Measurements from ENCODE around the gene ETV6. TPM values are rescaled to one million over a fixed set of nuclear protein-coding genes. Genes with fewer than 3 reads are reported as not detected.

Gene ETV6
- polyA plus RNA-seq, 3 donors = 6.8 to 45.1 (median 11.7) TPM

DNA sequence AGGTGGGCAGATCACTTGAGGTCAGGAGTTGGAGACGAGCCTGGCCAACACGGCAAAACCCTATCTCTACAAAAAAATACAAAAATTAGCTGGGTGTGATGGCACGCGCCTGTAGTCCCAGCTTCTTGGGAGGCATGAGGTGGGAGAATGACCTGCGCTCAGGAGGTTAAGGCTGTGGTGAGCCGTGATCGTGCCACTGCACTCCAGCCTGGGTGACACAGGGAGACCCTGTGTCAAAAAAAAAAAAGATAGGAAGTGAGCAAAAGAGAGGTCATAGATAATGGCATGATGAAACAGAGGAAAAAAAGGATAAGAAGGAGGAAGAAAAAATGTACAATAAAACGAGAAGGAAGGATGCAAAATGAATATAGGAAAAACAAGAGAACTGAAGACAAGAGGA lies 159.5 kb downstream of the ETV6 start:
- H3K4me1 ChIP-seq (ENCODE audit: control insufficient read depth in 1 of 2, insufficient read depth in 2 of 2, low read length in 2 of 2) = peaks cover 62 to 72% of the 10 kb centered on the region in 2 donors
- WGBS (ENCODE audit: insufficient coverage) = 68% methylated on average over 5 of the region's 8 CpGs
- Mint-ChIP-seq H3K36me3 (peaks cover 26% of the 10 kb centered on the region in 2 donors), H3K4me3 (peak overlapping the region; percentile 3 to 66), H3K4me1 (peaks cover 81% of the 10 kb centered on the region), H3K27ac (peak overlapping the region; percentile 92 to 98 (median 95)), H3K27me3 (ENCODE audit: low read depth in 3 of 3) (peaks cover 0 to 2% (median 0%) of the 10 kb centered on the region in 3 donors), H3K9me3 (no peaks in the 10 kb centered on the region)
- intact Hi-C loops (cut with micrococcal nuclease) = no loop called here
- no peak overlapping the region for H2AFZ ChIP-seq (ENCODE audit: insufficient read depth, low read depth, low read length, poor library complexity, severe bottlenecking)
- no peaks in the 10 kb centered on the region for H3K27me3 ChIP-seq (ENCODE audit: control insufficient read depth in 2 of 2, insufficient read depth in 2 of 2, low read length in 2 of 2)
- H3K36me3 ChIP-seq (replicated peaks in 1 of 2; ENCODE audit: control insufficient read depth in 1 of 2, insufficient read depth in 2 of 2, low read length in 2 of 2) = no peaks in the 10 kb centered on the region
- H3K4me2 ChIP-seq (replicated peaks; ENCODE audit: extremely low read depth, low read length, poor library complexity, severe bottlenecking) = peak overlapping the region; percentile 71
- TF ChIP-seq, protein P1, sequence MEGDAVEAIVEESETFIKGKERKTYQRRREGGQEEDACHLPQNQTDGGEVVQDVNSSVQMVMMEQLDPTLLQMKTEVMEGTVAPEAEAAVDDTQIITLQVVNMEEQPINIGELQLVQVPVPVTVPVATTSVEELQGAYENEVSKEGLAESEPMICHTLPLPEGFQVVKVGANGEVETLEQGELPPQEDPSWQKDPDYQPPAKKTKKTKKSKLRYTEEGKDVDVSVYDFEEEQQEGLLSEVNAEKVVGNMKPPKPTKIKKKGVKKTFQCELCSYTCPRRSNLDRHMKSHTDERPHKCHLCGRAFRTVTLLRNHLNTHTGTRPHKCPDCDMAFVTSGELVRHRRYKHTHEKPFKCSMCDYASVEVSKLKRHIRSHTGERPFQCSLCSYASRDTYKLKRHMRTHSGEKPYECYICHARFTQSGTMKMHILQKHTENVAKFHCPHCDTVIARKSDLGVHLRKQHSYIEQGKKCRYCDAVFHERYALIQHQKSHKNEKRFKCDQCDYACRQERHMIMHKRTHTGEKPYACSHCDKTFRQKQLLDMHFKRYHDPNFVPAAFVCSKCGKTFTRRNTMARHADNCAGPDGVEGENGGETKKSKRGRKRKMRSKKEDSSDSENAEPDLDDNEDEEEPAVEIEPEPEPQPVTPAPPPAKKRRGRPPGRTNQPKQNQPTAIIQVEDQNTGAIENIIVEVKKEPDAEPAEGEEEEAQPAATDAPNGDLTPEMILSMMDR (IDR thresholded peaks at IDR 0.05) = no peak
- peak overlapping the region; percentile 93 to 99 for H3K27ac ChIP-seq (ENCODE audit: low read depth in 1 of 2, low read length in 2 of 2)
- peak overlapping the region in 1 of 3 experiments; percentile 51 for H3K4me3 ChIP-seq (replicated peaks in 1 of 3; ENCODE audit: low read depth in 2 of 3, low read length in 3 of 3)
- peak overlapping the region; percentile 59 for H3K9ac ChIP-seq (ENCODE audit: insufficient read depth, low read length, poor library complexity, severe bottlenecking)
- peaks cover 90% of the 10 kb centered on the region for H3K79me2 ChIP-seq (ENCODE audit: insufficient read depth, low read length)
- no peaks in the 10 kb centered on the region for H3K9me3 ChIP-seq (replicated peaks in 1 of 2; ENCODE audit: control insufficient read depth in 1 of 2, insufficient read depth in 1 of 2, low read length in 2 of 2)
- DNase-seq = peak; percentile 53 to 67 (median 66)
- peaks cover 10% of the 10 kb centered on the region for H4K20me1 ChIP-seq (ENCODE audit: insufficient read depth, low read length)

- Histone ChIP-seq H3K9ac (ENCODE audit: insufficient read depth, low read length, poor library complexity, severe bottlenecking) (peak overlapping the region; percentile 59), H3K4me2 (replicated peaks; ENCODE audit: extremely low read depth, low read length, poor library complexity, severe bottlenecking) (peak overlapping the region; percentile 6), H2AFZ (ENCODE audit: insufficient read depth, low read depth, low read length, poor library complexity, severe bottlenecking) (no peak overlapping the region), H3K27me3 (ENCODE audit: control insufficient read depth in 2 of 2, insufficient read depth in 2 of 2, low read length in 2 of 2) (no peaks in the 10 kb centered on the region), H3K4me1 (ENCODE audit: control insufficient read depth in 1 of 2, insufficient read depth in 2 of 2, low read length in 2 of 2) (peaks cover 63 to 71% of the 10 kb centered on the region in 2 donors), H3K27ac (ENCODE audit: low read depth in 1 of 2, low read length in 2 of 2) (peak overlapping the region; percentile 93 to 99), H3K36me3 (replicated peaks in 1 of 2; ENCODE audit: control insufficient read depth in 1 of 2, insufficient read depth in 2 of 2, low read length in 2 of 2) (peaks cover 0 to 5% of the 10 kb centered on the region in 2 donors), H3K4me3 (replicated peaks in 1 of 3; ENCODE audit: low read depth in 2 of 3, low read length in 3 of 3) (no peak overlapping the region), H3K9me3 (replicated peaks in 1 of 2; ENCODE audit: control insufficient read depth in 1 of 2, insufficient read depth in 1 of 2, low read length in 2 of 2) (no peaks in the 10 kb centered on the region), H4K20me1 (ENCODE audit: insufficient read depth, low read length) (peaks cover 2% of the 10 kb centered on the region), H3K79me2 (ENCODE audit: insufficient read depth, low read length) (peaks cover 90% of the 10 kb centered on the region)
- Mint-ChIP-seq H3K4me3 (peak overlapping the region; percentile 51 to 56), H3K27me3 (ENCODE audit: low read depth in 3 of 3) (peaks cover 0 to 2% (median 0%) of the 10 kb centered on the region in 3 donors), H3K27ac (peak overlapping the region; percentile 92 to 98 (median 95)), H3K4me1 (peaks cover 81% of the 10 kb centered on the region), H3K9me3 (no peaks in the 10 kb centered on the region), H3K36me3 (peaks cover 19 to 28% of the 10 kb centered on the region in 2 donors)
- DNase-seq = peak; percentile 63 to 78 (median 76)
- intact Hi-C loops (cut with micrococcal nuclease) = loop anchor here in 1 of 2 donors (5.0 to 10.0 kb wide), 3 partner anchors 63 to 225 kb away; no protein-coding TSS in a partner anchor
- no CpG with 5 or more reads among the region's 3 CpGs for WGBS (ENCODE audit: insufficient coverage)
- TF ChIP-seq, protein P1 (IDR thresholded peaks at IDR 0.05) = no peak
Observed at GRCh38 chr12:11810206-11810545, 160.7 kb downstream of the ETV6 start.

Measured in CD14-positive monocyte (primary cell).